ENCODE data around the gene RBMS2. TPM values are rescaled to one million over a fixed set of nuclear protein-coding genes. Genes with fewer than 3 reads are reported as not detected.

RBMS2 gene
- total and polyA plus RNA-seq, 2 experiments from 2014 or later = 28.7 TPM

DNA sequence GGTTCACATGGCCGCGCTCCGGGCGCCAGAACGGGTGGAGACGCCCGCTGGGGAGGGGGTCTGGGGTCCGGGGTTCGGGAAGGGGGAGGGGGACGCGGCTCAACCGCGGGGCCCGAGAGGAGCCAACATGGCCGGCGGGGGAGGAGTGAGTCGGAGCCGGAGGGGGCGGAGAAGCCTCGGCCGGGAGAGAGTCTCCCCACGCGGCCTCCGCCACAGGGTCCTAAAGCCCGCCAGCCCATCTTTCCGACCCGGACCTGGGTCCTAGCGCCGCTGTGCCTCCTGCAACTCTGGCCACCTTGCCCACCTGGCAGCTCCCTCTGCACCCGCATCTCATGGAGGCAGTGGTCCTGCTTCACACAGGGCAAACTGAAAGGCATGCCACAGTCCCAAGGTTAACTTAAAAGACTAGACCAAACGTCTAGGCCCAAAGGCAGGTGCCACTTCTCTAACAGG is 108.6 kb downstream of the RBMS2 start, which contains the start of gene BAZ2A:
Gene BAZ2A, minus strand, starts transcription at position 147 of the 453 bp plus-strand sequence. CDS start 12,796 bp downstream, outside the sequence.
- TF ChIP-seq EZH2 (IDR thresholded peaks at IDR 0.05; ENCODE audit: insufficient read depth, poor library complexity, severe bottlenecking) (no peak), EZH2phosphoT487 (IDR thresholded peaks at IDR 0.05; ENCODE audit: insufficient read depth, low read depth) (no peak)
- in situ Hi-C loops (cut with MboI) = no loop called here
- Histone ChIP-seq H4K20me1 (ENCODE audit: insufficient read depth) (0 out of 2 replicates have a peak, but pooled peaks cover 5% of the 10 kb centered on the region), H3K4me2 (ENCODE audit: unreplicated experiment) (peak within 1 kb of the TSS; percentile 93), H3K36me3 (ENCODE audit: low read depth) (peaks cover 13% of the 10 kb centered on the region), H3K9me3 (ENCODE audit: low read depth) (no peaks in the 10 kb centered on the region), H3K9ac (peak within 1 kb of the TSS; percentile 93), H3K4me3 (peak within 1 kb of the TSS; percentile 84), H3F3A (ENCODE audit: insufficient read depth) (peaks cover 46% of the 10 kb centered on the region), H3K9me2 (ENCODE audit: insufficient read depth) (no peaks in the 10 kb centered on the region), H3K79me2 (ENCODE audit: insufficient read depth) (peaks cover 100% of the 10 kb centered on the region), H3K4me1 (ENCODE audit: insufficient read depth) (peaks cover 51% of the 10 kb centered on the region), H3K27me3 (replicated peaks; ENCODE audit: insufficient read depth) (no peaks in the 10 kb centered on the region), H2AFZ (peak within 1 kb of the TSS; percentile 61), H3K27ac (peak within 1 kb of the TSS; percentile 83)
- 2 to 10% methylated on average over 13 to 29 of the region's 31 CpGs for WGBS, 2 experiments (ENCODE audit: low coverage in 1 of 2, low lambda C conversion rate in 2 of 2, missing lambda C conversion rate in 2 of 2)
- peak; percentile 95 for DNase-seq

DNA sequence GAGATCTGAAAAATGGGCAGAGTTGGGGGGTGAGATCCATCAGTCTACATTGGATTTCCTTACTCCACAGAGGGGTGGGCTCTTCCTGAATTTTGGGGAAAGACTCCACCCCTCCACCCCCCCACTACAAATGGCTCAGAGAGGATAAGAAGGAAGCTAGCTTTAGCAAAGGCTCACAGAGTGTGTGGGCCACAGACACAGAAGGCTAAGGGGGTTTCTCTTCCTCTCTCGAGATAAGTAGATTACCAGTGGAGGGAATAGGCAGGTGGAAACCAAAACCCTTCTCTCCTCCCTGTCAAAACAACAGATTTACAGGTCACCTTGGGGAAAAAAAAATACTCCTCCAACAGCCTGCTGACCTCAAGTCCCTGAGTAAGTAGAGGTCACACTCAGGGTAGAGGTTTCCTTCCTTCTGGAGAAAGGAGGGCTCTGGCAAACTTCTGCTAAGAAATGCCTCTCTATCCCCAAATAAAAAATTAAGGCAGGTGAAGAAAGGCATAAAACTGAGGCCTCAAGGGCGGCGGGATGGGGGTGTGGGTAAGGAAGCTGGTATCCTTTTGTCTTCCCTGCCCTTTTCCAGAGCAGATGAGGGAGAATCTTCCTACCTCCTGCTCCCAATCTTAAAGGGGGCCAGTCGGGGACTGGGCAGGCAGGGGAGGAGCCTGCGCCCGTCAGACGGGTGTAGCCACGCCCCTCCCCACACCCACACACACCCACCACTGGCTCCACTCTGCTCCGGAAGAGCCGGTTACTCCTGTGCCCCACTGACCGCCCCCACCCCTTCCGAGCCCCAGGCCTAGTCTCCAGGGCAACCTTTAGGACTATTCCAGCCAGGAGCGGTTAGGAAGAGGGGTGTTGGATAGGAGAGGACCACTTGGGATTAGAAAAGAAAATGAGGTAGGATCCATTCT is 110.4 kb downstream of the RBMS2 start:
- H4K20me1 ChIP-seq (ENCODE audit: insufficient read depth) = no peaks in the 10 kb centered on the region
- WGBS, 2 experiments (ENCODE audit: low coverage in 1 of 2, low lambda C conversion rate in 2 of 2, missing lambda C conversion rate in 2 of 2) = 4 to 10% methylated on average over 8 to 13 of the region's 13 CpGs
- peaks cover 91% of the 10 kb centered on the region for H3K79me2 ChIP-seq (ENCODE audit: insufficient read depth)
- peak; percentile 48 for DNase-seq
- H3K4me2 ChIP-seq (ENCODE audit: unreplicated experiment) = peak overlapping the region; percentile 83
- peak overlapping the region; percentile 7; the same call in 1 of the 2 replicates for H3K27ac ChIP-seq
- H3K9me3 ChIP-seq (ENCODE audit: low read depth) = no peaks in the 10 kb centered on the region
- peak overlapping the region; percentile 81 for H3K4me3 ChIP-seq
- in situ Hi-C loops (cut with MboI) = no loop called here
- no peak for TF ChIP-seq EZH2phosphoT487 (IDR thresholded peaks at IDR 0.05; ENCODE audit: insufficient read depth, low read depth)
- no peak for TF ChIP-seq EZH2 (IDR thresholded peaks at IDR 0.05; ENCODE audit: insufficient read depth, poor library complexity, severe bottlenecking)
- no peak overlapping the region for H2AFZ ChIP-seq
- peaks cover 47% of the 10 kb centered on the region for H3K4me1 ChIP-seq (ENCODE audit: insufficient read depth)
- no peaks in the 10 kb centered on the region for H3K9me2 ChIP-seq (ENCODE audit: insufficient read depth)
- H3F3A ChIP-seq (ENCODE audit: insufficient read depth) = peaks cover 36% of the 10 kb centered on the region
- H3K9ac ChIP-seq = 0 out of 2 replicates have a peak overlapping the region, but pooled peaks have one; percentile 19
- no peaks in the 10 kb centered on the region for H3K27me3 ChIP-seq (replicated peaks; ENCODE audit: insufficient read depth)
- no peaks in the 10 kb centered on the region for H3K36me3 ChIP-seq (ENCODE audit: low read depth)

DNA sequence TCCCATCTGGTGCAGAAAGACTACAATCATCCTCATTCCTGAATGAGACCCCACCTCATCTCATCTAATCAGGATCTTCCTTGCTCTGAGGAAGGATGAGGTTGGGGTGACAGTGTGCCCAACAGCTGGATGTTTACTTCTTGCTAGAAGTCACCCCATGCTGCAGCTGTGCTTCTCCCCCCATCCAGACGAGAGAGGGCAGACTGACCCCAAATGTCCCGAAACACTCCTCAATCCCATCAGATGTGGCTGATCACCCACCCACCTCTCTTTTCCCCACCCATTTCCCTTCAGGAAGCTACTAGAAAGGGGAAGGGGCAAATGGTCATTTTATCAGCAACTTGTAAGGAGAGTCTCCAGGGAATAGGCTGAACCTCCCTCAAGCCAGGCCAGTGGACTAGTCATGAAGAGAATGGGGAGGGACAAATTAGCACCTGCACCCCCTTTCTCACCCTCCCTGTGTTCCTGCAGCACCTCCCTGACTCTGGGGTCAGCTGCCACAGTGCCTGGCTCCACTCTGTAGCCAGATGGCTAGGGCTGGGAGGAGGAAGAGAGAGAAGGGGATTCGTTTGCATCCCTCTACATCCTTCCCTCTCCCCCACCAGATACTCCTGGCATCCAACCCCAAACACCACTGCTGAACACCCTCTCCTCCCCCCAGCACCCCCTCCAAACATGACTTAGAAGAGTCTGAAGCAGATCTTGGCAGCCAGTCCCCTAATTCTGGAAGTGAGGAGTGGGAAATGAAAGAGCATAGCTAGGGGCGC is 111.3 kb downstream of the RBMS2 start:
- peak overlapping the region; percentile 83 for H3K4me2 ChIP-seq (ENCODE audit: unreplicated experiment)
- peaks cover 51% of the 10 kb centered on the region for H3K4me1 ChIP-seq (ENCODE audit: insufficient read depth)
- no peak overlapping the region for H2AFZ ChIP-seq
- no peaks in the 10 kb centered on the region for H3K27me3 ChIP-seq (replicated peaks; ENCODE audit: insufficient read depth)
- H3K4me3 ChIP-seq = peak overlapping the region; percentile 81
- H3K27ac ChIP-seq = peak overlapping the region; percentile 7; the same call in 1 of the 2 replicates
- in situ Hi-C loops (cut with MboI) = no loop called here
- H3K9ac ChIP-seq = peak overlapping the region; percentile 83; the same call in 1 of the 2 replicates
- no peaks in the 10 kb centered on the region for H3K9me3 ChIP-seq (ENCODE audit: low read depth)
- peaks cover 6% of the 10 kb centered on the region; the same call in 1 of the 2 replicates for H3K36me3 ChIP-seq (ENCODE audit: low read depth)
- WGBS, 2 experiments (ENCODE audit: low coverage in 1 of 2, low lambda C conversion rate in 2 of 2, missing lambda C conversion rate in 2 of 2) = 40 to 44% methylated on average over 3 to 4 of the region's 4 CpGs
- H4K20me1 ChIP-seq (ENCODE audit: insufficient read depth) = no peaks in the 10 kb centered on the region; the same call in 1 of the 2 replicates
- TF ChIP-seq EZH2phosphoT487 (IDR thresholded peaks at IDR 0.05; ENCODE audit: insufficient read depth, low read depth) (no peak), EZH2 (IDR thresholded peaks at IDR 0.05; ENCODE audit: insufficient read depth, poor library complexity, severe bottlenecking) (no peak)
- H3K79me2 ChIP-seq (ENCODE audit: insufficient read depth) = peaks cover 82% of the 10 kb centered on the region
- H3F3A ChIP-seq (ENCODE audit: insufficient read depth) = peaks cover 35% of the 10 kb centered on the region
- peak; percentile 55 for DNase-seq
- no peaks in the 10 kb centered on the region for H3K9me2 ChIP-seq (ENCODE audit: insufficient read depth)

Measured in GM23248 (cell line).